Right lobe of liver (tissue), 6 donors: ENCODE measurements around the gene SPHK1. TPM values are rescaled to one million over a fixed set of nuclear protein-coding genes. Genes with fewer than 3 reads are reported as not detected.

Experiments
- ATAC-seq, 4 donors: fragments of 200-7000 bp; cut with Tn5 transposase; one replicate each; pipeline ENCODE4 v1.9.1; 2020; ENCODE audit warnings: mild to moderate bottlenecking in 4 of 4, moderate library complexity in 4 of 4
- DNase-seq, 3 donors: peaks; one replicate each; pipeline ENCODE4 v3.0.0-alpha.2; 2020
- H3K27ac ChIP-seq, 3 donors: fragments of 200-600 bp; one replicate each; pipeline ENCODE4 v1.8.0; 2022
- H3K27me3 ChIP-seq, 2 donors: fragments of 200-600 bp; one replicate each; pipeline ENCODE4 v1.8.0; 2022
- H3K36me3 ChIP-seq, 4 donors: fragments of 200-600 bp; sonication (generic) in 1 of 4; one replicate each; pipeline versions ENCODE4 v1.5.1 to v1.8.0; 2017 to 2022; ENCODE audit warnings: control low read depth in 1 of 4
- H3K4me1 ChIP-seq, 4 donors: fragments of 200-600 bp; sonication (generic) in 1 of 4; one replicate each; pipeline versions ENCODE4 v1.5.1 to v1.8.0; 2017 to 2022; ENCODE audit warnings: control low read depth in 1 of 4
- H3K4me3 ChIP-seq, 3 donors: fragments of 200-600 bp; one replicate each; pipeline ENCODE4 v1.8.0; 2022
- H3K9me3 ChIP-seq, 4 donors: fragments of 200-600 bp; sonication (generic) in 1 of 4; one replicate each; pipeline versions ENCODE4 v1.5.1 to v1.8.0; 2017 to 2022; ENCODE audit warnings: control low read depth in 1 of 4
- POLR2A ChIP-seq: fragments of 450-650 bp; IDR thresholded peaks from one replicate; pipeline ENCODE4 v1.6.1; 2017; ENCODE audit warnings: antibody characterized with exemption, mild to moderate bottlenecking
- WGBS: methylation state at CpG from one replicate; pipeline ENCODE4 v1.1.6; 2018; ENCODE audit warnings: low coverage, low lambda C conversion rate; ENCODE audit not compliant: insufficient coverage; ENCODE audit errors: missing lambda C conversion rate; 5-methylcytosine and 5-hydroxymethylcytosine counted together
- intact Hi-C, 2 donors: fragments of 100-400 bp; cut with DNase I; formaldehyde crosslinking; loops; one replicate each; pipeline versions ENCODE4 v1.11.2 to v1.14.1; 2022
- total RNA-seq, 6 experiments: library from RNA; depleted of rRNA in 2 of 6; stranded (reverse); fragments of >200 nt in 2 of 6; fragmentation: NEBNext Ultra II Directional in 3 of 6; extraction: Animal tissue kit (Norgen Biotek cat#: 25700) in 3 of 6; gene quantifications; one replicate each; pipeline versions ENCODE4 v1.1.0 to v1.2.4, GENCODE V29; 2016 to 2023
- TF ChIP-seq, protein P1 (sequence below), 4 donors: fragments of 200-600 bp in 3 of 4; fragments of 450-650 bp in 1 of 4; IDR thresholded peaks; one replicate each; pipeline versions ENCODE4 v1.5.1 to v1.8.0; 2016 to 2022; ENCODE audit warnings: antibody characterized with exemption in 4 of 4, mild to moderate bottlenecking in 2 of 4
- donor health status: DM: no; HTN: yes; CAD: no.
- donor health status: DM: no; HTN: no; CAD: no.
- donor health status: DM: no; HTN: no; CAD: no.
- donor health status: DM: no; HTN: yes; CAD: no.
- donor health status: DM: no; HTN: yes; CAD: no.

The SPHK1 gene
- total RNA-seq, 6 experiments from 2014 or later = 0.35 to 2.6 (median 1.5) TPM

DNA sequence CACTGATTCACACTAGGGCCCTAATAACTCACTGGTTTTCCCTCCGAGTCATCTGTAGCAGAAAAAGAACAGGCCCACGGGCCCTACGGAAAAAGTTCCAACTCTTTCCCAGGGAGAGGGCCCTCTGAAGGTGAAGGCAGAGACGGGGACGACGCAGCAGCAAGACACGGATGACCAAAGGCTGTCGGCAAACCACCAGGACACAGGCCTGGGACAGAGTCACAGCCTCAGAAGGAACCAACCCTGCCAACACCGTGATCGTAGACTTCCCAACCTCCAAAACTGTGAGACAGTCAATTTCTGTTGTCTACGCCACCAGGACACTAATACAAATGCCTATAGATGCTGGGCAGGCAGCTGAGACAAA is 5.2 kb upstream of the SPHK1 start:
- ATAC-seq (no peak), DNase-seq (no peak)
- Histone ChIP-seq H3K4me3 (no peak overlapping the region), H3K4me1 (peaks cover 0 to 22% (median 0%) of the 10 kb centered on the region in 4 donors), H3K9me3 (no peaks in the 10 kb centered on the region), H3K36me3 (no peaks in the 10 kb centered on the region), H3K27ac (no peak overlapping the region), H3K27me3 (no peaks in the 10 kb centered on the region)
- intact Hi-C loops = no loop called here
- no peak for TF ChIP-seq POLR2A
- TF ChIP-seq, protein P1, sequence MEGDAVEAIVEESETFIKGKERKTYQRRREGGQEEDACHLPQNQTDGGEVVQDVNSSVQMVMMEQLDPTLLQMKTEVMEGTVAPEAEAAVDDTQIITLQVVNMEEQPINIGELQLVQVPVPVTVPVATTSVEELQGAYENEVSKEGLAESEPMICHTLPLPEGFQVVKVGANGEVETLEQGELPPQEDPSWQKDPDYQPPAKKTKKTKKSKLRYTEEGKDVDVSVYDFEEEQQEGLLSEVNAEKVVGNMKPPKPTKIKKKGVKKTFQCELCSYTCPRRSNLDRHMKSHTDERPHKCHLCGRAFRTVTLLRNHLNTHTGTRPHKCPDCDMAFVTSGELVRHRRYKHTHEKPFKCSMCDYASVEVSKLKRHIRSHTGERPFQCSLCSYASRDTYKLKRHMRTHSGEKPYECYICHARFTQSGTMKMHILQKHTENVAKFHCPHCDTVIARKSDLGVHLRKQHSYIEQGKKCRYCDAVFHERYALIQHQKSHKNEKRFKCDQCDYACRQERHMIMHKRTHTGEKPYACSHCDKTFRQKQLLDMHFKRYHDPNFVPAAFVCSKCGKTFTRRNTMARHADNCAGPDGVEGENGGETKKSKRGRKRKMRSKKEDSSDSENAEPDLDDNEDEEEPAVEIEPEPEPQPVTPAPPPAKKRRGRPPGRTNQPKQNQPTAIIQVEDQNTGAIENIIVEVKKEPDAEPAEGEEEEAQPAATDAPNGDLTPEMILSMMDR (IDR thresholded peaks at IDR 0.05) = no peak
- WGBS = 79% methylated on average over 6 of the region's 11 CpGs

DNA sequence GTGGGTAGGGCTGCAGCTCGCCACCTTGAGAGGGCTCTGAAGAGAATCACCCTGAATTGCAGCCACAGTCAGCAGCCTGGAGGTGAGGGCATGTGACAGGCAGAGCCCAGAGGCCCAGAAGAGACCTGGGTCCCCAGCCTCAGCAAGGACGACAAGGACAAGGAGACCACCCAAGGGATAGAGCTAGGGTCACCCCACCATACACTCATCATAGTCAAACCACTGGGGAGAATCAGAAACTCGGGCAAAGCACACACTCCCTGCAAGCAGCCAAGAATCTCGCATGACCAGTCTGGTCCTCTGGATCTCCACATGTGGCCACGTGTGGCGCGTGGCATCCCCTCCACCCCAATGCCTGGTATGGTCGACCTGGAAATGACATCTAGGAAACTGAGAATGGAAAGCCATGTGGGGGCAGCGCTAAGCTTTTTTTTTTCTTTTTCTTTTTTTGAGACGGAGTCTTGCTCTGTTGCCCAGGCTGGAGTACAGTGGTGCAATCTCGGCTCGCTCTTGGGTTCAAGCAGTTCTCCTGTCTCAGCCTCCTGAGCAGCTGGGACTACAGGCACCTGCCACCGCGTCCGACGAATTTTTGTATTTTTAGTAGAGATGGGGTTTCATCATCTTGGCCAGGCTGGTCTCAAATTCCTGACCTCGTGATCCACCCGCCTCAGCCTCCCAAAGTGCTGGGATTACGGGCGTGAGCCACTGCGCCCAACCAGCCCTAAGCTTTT is 4.6 kb upstream of the SPHK1 start:
- Histone ChIP-seq H3K4me1 (peaks cover 0 to 27% (median 2%) of the 10 kb centered on the region in 4 donors), H3K36me3 (no peaks in the 10 kb centered on the region), H3K27me3 (no peaks in the 10 kb centered on the region), H3K27ac (no peak overlapping the region), H3K4me3 (no peak overlapping the region), H3K9me3 (no peaks in the 10 kb centered on the region)
- ATAC-seq (no peak), DNase-seq (no peak)
- no peak for TF ChIP-seq POLR2A
- TF ChIP-seq, protein P1 (IDR thresholded peaks at IDR 0.05) = no peak
- intact Hi-C loops = no loop called here
- WGBS = 76% methylated on average over 10 of the region's 21 CpGs

DNA sequence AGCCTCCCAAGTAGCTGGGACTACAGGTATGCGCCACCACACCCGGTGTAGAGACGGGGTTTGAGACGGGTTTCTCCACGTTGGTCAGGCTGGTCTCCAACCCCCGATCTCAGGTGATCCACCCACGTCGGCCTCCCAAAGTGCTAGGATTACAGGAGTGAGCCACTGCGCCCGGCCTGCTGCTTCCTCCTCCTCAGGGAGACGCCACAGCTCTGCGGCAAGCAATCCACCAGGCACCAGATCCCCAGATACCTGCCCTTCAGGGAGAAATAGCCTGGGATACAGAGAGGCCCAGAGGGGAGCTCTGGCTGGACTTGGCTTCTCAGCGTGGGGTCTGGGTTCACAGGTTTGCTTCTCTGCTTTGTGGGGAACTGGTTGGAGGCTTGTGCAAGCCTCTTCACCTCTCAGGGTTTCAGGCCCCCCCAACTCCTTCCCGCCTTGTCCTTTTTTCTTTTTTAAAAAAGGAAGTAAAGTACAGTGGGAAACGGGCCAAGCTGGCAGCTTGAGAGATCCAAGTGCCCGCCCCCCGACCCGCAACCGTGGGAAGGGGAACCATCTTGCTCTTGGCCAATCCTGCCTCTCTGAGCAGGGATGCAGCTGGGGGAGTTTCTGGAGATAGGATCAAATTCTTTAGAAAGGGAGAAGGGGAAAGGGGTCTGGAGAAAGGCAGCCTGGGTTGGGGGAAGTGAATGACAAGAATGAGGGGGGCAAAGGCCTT is 2.6 kb upstream of the SPHK1 start:
- H3K4me1 ChIP-seq = peaks cover 0 to 34% (median 8%) of the 10 kb centered on the region in 4 donors
- intact Hi-C loops = no loop called here
- 49% methylated on average over 7 of the region's 19 CpGs for WGBS

DNA sequence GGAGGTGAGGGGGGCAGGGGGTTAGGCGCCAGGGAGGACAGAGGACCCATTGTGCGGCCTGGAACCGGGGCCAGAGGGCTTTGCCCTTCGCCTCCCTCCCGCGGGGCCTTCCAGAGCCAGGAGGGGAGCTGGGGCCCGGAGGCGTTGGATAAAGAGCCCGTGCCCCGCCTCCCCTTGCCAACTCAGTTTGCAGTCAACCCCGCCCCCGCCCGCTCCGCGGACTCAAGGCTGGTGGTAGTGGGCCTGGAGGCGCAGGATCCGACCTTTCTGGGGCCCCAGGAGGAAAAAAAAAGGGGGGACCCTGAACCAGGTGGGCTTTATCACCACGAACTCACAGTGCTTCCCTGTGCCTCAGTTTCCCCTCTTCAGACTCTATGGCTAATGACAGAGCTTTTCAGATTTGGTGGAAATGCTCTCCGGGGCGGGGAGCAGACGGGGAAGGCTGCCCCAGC is 2.0 kb upstream of the SPHK1 start:
- TF ChIP-seq, protein P1 (IDR thresholded peaks at IDR 0.05) = no peak
- TF ChIP-seq POLR2A = no peak

More for the DNA sequence above, 2.6 kb upstream of the SPHK1 start:
- no peak for TF ChIP-seq POLR2A
- TF ChIP-seq, protein P1 (IDR thresholded peaks at IDR 0.05) = no peak
- ATAC-seq = no peak
- Histone ChIP-seq H3K27ac (no peak overlapping the region), H3K4me3 (no peak overlapping the region), H3K27me3 (no peaks in the 10 kb centered on the region), H3K36me3 (no peaks in the 10 kb centered on the region), H3K9me3 (no peaks in the 10 kb centered on the region)
- no peak for DNase-seq

More for the DNA sequence above, 2.0 kb upstream of the SPHK1 start:
- Histone ChIP-seq H3K4me1 (peaks cover 0 to 34% (median 8%) of the 10 kb centered on the region in 4 donors), H3K27ac (peak overlapping the region in 1 of 3 donors; percentile 36), H3K4me3 (peak overlapping the region; percentile 47 to 55 (median 51)), H3K36me3 (no peaks in the 10 kb centered on the region), H3K9me3 (no peaks in the 10 kb centered on the region), H3K27me3 (no peaks in the 10 kb centered on the region)
- DNase-seq = no peak
- WGBS = 11% methylated on average over 3 of the region's 21 CpGs
- no peak for ATAC-seq
- intact Hi-C loops = no loop called here
